NCI-H460 (cell line): Measurements from ENCODE around the gene HEATR3. TPM values are rescaled to one million over a fixed set of nuclear protein-coding genes. Genes with fewer than 3 reads are reported as not detected.

Experiments used
- DNase-seq: peaks from one replicate; pipeline ENCODE4 v3.0.0-alpha.2; 2016; ENCODE audit warnings: low read depth; ENCODE audit errors: extremely low read depth
- total RNA-seq: library from RNA; depleted of rRNA; stranded (reverse); fragments of >200 nt; shearing (Covaris generic); gene quantifications from 2 replicates; pipeline ENCODE4 v1.2.3, GENCODE V29; 2014

Gene HEATR3
- total RNA-seq, 1 experiment from 2014 or later = 30.0 TPM

GRCh38 chr16:50056226-50056625, 9.5 kb upstream of the HEATR3 start:
- no peak for DNase-seq

DNA sequence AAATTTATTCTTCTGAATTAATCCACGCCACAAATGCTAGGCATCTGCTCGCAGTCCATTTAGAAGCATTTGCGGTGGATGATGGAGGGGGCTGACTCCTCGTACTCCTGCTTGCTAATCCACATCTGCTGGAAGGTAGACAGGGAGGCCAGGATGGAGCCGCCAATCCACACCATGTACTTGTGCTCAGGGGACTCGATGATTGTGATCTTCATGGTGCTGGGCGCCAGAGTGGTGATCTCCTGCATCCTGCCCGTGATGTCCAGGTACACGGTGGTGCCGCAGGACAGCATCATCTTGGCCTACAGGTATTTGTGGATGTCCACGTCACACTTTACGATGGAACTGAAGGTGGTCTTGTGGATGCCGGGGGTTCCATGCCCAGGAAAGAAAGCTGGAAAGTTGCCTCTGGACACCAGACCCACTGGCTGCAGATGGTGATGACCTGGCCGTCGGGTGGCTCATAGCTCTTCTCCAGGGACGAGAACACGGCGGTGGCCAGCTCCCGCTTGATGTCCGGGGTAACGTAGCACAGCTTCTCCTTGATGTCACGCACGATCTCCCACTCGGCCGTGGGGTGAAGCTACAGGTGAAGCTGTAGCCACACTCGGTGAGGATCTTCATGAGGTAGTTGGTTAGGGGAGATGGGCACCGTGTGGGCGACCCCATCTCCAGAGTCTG, 7.5 kb upstream of the HEATR3 start:
- DNase-seq = no peak

GRCh38 chr16:50059111-50059510, 6.7 kb upstream of the HEATR3 start:
- no peak for DNase-seq

DNA sequence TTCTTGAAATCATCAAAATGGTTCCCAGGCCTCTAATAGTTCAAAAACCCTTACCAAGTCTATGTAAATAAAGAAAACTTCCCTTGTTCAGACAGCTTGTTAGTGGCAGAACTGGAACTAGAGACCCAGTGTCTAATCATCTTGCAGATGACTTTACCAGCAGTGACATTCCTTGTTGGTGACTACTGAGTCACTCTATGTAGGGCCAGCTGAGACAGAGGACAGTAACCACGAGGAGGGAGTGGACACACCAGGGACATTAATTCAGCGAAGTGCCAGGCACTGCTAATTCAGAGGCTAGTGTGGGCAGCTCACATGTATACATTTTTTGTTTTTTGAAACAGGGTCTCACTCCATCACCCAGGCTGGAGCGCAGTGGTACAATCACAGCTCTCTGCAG, 6.1 kb upstream of the HEATR3 start:
- DNase-seq = no peak

DNA sequence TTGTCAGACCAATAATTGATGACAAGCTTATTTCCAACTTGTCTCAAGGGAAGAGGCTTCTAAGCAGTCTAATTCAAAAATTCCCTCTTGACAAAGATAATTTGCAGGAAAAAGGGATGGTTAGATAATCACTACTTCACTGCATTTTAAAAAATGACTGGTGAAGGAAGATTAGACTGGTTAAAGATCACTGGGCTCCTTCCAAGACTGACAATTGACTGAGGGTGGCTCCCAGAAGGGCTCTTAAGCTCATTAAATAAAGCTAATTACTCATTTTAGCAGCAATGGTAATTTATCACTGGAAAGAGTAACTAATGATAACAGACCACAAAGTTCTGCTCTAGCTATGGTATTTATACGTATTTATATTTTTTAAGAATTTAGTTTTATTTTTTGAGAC, 4.4 kb upstream of the HEATR3 start:
- no peak for DNase-seq

- no peak for DNase-seq
These were observed 538 bp upstream of the HEATR3 start for GRCh38 chr16:50065241-50065623.

DNA sequence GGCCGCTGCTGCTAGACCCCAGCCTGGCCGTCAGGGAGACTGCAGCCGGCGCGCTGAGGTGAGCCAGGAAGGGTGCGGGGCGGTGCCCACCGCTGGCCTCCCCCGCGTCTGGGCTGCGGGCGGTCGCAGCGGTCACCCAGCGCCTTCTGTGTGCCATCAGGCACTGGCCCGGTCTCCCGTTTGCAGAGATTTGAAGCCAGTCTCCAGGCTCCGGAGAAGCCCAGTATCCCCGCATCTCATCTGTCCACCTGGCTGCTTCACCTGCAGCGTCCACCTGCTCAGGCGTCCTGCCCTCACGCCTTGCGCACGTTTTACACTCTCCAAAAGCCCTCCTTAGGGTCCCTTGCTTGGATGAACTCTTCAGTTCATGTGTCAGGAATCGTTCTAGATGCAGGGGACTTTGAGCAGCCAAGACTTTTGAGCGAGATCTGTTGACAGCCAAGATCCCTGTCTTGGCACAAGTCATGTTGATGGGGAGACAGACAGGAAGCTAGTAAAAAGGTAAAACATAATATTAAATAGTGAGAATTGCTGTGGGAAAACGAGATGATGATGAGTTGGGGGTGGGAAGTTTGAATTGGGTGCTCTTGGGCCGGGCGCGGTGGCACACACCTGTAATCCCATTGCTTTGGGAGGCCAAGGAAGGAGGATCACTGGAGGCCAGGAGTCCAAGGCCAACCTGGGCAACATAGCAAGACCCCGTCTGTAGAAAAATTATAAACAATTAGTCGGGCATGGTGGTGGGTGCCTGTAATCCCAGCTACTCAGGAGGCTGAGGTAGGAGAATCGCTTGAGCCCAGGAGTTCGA, 916 bp downstream of the HEATR3 start:
- no peak for DNase-seq

DNA sequence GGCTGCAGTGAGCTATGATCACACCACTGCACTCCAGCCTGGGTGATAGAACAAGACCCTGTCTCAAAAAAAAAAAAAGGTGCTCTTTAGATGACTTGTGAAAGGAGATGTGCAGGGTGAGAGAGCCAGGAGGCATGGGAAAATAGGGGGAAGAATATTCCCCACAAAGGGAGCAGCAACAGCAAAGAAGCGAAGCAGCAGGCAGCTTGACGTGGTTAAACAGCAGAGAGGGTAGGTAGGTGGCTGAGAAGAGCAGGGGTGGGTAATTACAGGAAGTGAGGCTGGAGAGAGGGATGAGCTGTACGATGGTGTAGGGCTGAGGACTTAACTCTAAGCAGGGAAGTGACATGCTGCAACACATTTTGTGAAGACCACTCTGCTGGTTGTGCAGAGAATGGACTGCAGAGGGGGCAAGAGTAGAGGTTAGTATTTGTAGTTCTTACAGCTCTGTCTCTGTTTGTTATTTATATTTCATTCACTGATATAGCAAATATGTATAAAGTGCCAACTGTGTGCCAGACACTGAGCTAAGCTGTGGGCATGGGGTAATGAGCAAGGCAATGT, 1.6 kb downstream of the HEATR3 start:
- DNase-seq = no peak

GRCh38 chr16:50068550-50068949, 2.8 kb downstream of the HEATR3 start:
- DNase-seq = no peak

DNA sequence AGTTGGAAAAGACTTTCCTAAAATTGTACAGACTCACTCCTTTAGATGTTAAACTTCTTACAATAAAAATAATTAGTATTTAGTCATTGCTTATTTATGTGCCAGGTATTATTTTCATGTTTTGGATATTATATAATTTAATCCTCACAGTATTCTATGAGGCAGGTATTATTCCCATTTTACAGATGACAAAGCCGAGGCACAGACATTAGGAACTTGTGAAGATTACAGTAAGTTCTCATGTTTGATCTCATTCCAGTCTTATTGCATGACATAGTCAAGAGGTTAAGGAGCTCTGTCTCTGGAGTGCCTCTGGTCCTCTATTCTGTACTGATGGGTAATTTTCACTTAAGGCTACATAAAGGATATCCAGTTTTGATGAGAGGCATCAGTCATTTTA, 3.3 kb downstream of the HEATR3 start:
- no peak for DNase-seq

DNA sequence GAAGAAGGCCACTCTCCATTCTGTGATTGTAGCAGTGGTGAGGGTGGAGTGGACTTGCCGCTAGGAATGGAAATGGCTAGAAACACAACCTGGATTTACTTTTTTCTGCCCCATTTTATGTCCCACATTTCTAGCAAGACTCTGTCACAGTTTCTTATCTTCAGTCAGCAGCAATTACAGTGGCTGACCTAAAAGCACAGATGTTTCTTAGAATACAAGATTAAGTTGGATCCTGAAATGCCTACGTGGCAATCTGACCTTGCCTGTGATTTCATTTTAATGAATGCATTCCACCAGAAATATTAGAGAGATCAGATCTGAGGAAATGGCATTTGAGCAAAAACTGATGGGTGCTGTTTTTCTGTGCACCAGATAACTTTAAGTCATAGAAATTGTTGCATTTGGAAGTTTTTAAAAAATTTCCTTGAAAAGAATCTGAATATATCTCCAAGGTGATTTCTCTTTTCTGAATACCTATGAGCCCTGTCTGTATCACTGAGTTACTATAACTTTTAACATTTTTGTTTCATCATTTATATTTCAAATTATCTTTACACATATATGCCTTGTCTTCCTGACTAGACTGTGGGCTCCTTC, 5.4 kb downstream of the HEATR3 start:
- DNase-seq = no peak

- DNase-seq = no peak
These were observed 7.0 kb downstream of the HEATR3 start for GRCh38 chr16:50072730-50073129.

DNA sequence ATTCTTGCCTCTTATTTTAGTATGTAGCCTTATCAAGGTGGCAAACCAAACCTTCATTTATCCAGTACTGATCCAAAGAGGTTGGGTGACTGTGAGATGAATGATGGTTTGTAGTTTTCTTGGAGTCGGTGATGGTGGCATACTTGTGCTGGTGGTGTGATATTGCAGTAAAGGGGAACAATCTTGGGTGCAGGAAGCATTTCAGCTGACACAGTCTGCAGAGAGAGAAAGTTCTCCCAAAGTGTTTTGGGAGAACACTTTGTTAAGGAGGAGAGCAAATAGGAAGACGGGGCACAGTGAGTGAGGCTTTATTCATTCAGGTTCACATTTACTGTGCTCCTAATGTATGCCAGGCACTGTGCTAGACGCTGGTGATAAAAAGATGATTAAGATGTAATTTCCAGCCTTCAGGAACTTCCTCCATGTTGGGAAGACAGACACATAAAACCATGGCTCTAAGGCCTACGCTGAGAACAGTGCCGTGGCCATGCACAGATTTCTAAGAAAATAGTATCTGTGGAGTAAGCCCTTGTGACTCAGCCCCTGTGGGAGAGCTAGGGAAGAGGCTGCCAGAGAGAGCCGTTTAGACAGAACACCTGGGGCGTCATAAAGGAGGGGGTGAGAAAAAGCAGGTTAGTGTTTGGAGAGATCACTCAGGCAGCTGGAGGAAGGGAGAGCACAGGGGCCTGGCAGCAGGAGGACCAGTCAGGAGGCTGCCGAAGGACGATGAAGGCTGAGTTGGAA, 13.8 kb downstream of the HEATR3 start:
- DNase-seq = no peak

- no peak for DNase-seq
These were observed 15.8 kb downstream of the HEATR3 start for GRCh38 chr16:50081428-50082018.

GRCh38 chr16:50083996-50084395, 18.2 kb downstream of the HEATR3 start:
- no peak for DNase-seq

GRCh38 chr16:50086176-50086575, 20.4 kb downstream of the HEATR3 start:
- DNase-seq = no peak

GRCh38 chr16:50088302-50088701, 22.5 kb downstream of the HEATR3 start:
- no peak for DNase-seq

DNA sequence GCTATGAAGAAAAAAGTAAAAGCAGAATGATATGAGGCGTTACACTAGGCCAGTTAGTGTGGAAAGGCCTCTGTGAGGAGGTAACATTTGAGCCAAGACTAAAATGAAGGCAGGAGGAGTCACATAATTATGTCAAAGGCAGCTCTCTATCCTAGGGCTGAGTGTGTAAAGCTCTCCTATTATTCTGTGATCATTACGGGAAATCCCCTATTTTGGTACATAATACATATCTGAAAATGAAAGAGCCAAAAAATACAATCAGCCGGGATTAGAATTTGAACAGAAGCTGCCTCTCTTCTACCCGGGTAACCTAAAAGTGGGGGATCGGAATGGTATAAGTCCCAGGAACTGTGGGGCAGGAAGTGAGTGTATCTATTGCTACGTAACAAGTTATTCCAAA, 27.1 kb downstream of the HEATR3 start:
- DNase-seq = no peak

- DNase-seq = no peak
These were observed 28.1 kb downstream of the HEATR3 start for GRCh38 chr16:50093607-50094539.
